GM08714 (cell line): ENCODE data around the gene SDC1.
"Not testable (repeated sequence)": the region's sequence is repeated elsewhere in the genome, so short reads cannot be mapped to it uniquely, and the experiment has no call there.

Experiments
- H3K4me3 ChIP-seq: fragments of 200-500 bp; sonication (Bioruptor generic); 2 replicates; pipeline ENCODE4 v1.5.1; 2014; ENCODE audit warnings: mild to moderate bottlenecking, low read length, inconsistent platforms
- ZNF274 ChIP-seq: IDR thresholded peaks from 2 replicates; pipeline ENCODE4 v1.6.1; 2012; ENCODE audit warnings: mild to moderate bottlenecking, low read depth, low read length

SDC1 gene

GRCh38 chr2:20224716-20225293, at the start of gene SDC1:
Gene SDC1 (minus strand): TSS chr2:20225130. CDS start chr2:20224867, 263 bp downstream.
- peak within 1 kb of the TSS; percentile 57; the same call in 1 of the 2 replicates for H3K4me3 ChIP-seq
- TF ChIP-seq ZNF274: no peak

DNA sequence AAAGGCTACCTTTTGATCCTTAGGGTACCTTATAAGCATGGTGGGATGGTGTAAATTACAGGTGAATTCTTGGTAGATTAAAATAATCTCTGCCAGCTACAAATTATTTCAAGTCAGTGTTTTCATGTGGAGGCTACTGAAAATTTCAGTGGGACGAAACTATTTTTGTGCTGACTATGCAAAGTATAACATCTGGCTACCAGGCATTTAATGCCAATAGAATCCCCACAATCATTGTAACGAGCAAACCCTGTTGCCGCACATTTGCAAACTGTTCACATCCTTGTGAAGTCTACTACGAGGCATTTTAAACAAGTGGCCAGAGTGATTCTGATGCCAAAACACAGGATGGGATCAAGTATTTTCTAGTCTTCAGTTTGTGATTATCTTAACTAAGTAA, 48.1 kb upstream of the SDC1 start:
- no peak for TF ChIP-seq ZNF274
- no peak overlapping the region for H3K4me3 ChIP-seq

- H3K4me3 ChIP-seq: not testable (repeated sequence)
Measured at GRCh38 chr2:20268317-20268716, 43.4 kb upstream of the SDC1 start.

- H3K4me3 ChIP-seq: no peak overlapping the region
- TF ChIP-seq ZNF274: no peak
Measured at GRCh38 chr2:20267529-20267928, 42.6 kb upstream of the SDC1 start.

DNA sequence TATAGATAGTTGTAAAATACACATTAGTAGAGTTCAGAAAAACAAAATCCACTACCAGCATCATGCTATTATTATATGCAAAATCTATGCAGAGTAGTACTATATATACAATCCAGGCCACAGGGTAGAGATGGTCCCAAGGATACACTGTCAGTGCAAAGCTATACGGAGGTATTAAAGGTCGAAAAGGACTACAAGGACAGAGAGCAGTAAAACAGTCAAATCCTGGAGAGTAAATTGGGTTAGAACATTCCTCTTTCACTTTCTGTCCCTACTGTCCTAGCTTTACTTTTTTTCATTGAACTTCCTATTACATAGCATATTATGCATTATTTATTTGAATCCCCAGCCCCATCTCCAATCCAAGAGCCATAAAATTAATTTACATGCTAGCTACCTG, 39.7 kb upstream of the SDC1 start:
- H3K4me3 ChIP-seq: no peak overlapping the region
- TF ChIP-seq ZNF274: no peak

- H3K4me3 ChIP-seq: no peak overlapping the region
- TF ChIP-seq ZNF274: no peak
Measured at GRCh38 chr2:20257411-20257810, 32.5 kb upstream of the SDC1 start.

DNA sequence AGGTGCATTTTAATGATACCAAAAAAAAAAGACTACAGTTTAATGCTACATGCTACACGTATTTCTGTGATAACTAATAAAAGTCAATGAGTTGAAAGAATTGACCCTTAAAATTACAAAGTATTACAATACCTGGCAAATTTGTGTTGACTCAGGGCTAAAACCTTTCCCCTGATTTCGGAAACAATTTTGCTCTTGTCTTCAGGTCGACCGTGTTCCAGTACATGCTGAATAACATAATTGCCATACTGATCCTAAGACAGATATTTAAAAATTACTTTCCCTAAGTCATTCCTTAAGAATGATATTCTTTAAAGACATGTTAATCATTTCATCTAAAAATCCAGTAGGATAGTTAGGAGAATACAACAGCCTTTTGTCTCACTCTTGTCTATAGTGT, 29.8 kb upstream of the SDC1 start:
- no peak for TF ChIP-seq ZNF274
- no peak overlapping the region for H3K4me3 ChIP-seq

- TF ChIP-seq ZNF274: no peak
- no peak overlapping the region for H3K4me3 ChIP-seq
Measured at GRCh38 chr2:20250436-20250835, 25.5 kb upstream of the SDC1 start.

DNA sequence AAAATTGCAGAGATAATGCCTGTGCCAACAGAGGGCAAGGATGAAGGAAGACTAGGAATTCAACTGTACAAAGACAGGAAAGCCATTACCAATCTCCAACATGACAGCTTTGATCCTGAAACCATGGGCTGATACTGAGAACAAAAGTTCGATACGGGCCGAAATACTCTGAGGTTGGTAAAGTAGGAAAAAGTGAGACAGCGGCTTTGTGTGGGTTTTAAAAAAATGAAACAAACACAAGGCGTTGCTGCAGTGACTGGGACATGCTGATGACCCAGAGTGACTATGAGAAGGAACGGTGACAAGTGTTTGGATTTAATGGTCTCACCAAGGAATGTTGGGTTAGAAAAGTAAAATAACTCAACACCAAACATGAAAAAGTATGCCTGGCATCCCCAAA, 24.2 kb upstream of the SDC1 start:
- TF ChIP-seq ZNF274: no peak
- H3K4me3 ChIP-seq: no peak overlapping the region

- no peak for TF ChIP-seq ZNF274
- H3K4me3 ChIP-seq: no peak overlapping the region
Measured at GRCh38 chr2:20247084-20247483, 22.2 kb upstream of the SDC1 start.

- not testable (repeated sequence) for H3K4me3 ChIP-seq
Measured at GRCh38 chr2:20243637-20244036, 18.7 kb upstream of the SDC1 start.

DNA sequence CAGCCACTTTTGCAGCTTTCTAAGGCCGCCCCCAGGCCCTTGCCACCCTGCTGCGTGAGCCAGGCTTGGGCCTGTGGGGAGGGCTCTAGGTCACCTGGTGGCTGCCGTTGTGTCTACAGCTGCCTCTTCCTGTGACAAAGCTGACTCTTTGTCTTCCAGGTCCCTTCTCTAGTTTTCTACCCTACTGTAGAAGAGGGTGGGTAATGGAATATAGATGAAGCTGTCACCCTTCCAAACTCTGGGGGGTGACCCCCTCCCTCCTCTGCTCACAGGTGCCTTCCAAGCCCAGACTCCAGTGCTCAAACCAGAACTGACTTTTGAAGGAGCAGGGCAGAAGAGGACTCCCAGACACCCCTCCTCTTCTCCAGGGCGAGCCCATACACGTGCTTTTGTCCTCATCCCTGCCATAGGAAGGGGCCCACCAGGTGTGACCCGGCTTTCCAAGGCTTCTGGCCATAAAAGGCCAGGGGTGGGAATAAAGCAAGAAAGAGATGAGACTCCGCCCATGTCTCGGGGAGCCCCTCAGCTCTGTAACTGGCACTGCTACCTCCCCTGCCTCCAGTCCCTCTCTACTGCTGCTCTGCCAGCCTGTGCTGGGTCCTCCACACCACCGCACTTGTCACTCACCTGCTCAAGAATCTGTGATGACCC, 17.9 kb upstream of the SDC1 start:
- TF ChIP-seq ZNF274: no peak
- H3K4me3 ChIP-seq: no peak overlapping the region

DNA sequence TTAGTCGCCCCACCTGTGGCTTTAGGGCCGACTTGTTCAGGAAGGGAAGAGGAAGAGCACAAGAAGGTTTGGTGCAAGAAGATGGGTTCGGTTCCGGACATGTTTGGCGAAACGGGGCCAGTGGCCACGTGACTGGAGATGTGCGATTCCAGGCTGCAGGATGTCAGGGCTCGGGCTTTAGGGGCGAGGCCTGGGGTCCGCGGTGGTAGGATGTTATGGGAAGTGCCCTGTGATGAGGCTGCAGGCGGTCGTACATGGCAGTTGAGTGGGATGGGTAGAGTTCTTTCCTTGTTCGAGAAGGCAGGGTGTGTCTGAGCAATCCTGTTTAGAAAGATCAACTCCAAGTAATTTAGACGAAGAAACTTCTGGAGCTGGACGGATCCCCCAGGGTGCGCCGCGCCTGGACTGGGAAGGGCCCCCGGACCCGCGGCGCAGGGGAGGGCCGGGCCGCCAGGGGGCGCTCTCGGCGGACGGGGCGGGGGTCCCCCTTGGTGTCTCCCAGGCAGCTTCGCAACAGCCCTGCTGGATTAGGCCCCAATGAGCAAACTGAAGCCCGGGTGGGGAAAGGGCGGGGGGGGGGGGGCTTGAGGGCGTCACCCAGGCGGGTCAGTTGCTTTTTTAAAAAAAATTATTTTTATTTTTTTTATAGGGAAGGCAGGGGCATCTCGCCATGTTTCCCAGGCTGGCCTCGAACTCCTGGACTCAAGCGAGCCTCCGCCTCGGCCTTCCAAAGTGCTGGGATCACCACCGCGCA, 17.2 kb upstream of the SDC1 start:
- no peak overlapping the region for H3K4me3 ChIP-seq
- TF ChIP-seq ZNF274: no peak

DNA sequence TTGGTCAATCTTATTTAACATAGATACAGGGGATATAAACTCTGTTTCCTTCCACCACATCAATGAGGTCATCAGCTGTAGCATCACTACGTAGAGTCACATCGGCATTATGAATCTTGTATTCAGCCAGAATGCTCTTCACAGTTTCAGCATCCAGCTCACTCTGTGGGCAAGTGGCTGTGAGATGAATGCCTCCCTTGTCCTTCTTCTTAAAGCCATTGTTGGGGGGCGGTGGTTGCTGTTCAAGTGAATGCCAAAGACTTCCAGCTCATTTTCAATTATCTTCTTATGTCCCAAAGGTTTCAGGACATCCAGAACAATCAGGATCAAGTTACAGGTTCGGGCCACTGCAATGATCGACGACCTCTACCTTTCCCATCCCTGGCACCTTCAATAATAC, 15.4 kb upstream of the SDC1 start:
- H3K4me3 ChIP-seq: not testable (repeated sequence)

DNA sequence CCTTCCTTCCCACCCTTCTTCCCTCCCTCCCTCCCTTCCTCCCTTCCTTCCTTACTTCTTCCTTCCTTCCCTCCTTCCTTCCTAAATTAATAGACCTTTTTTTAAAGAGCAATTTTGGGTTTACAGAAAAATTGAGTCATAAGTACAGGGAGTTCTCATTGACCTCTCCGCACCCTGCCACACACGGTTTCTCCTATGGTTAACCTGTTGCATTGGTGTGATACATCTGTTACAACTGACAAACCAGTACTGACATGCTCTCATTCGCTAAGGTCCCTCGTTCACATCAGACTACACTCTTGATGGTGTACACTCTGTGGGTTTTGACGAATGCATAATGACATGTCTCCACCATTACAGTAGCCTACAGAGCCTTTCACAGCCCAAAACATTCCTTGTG, 11.6 kb upstream of the SDC1 start:
- no peak for TF ChIP-seq ZNF274
- no peak overlapping the region for H3K4me3 ChIP-seq
